Small intestine (tissue), 7 donors: Measurements from ENCODE around the gene CDH8. TPM values are rescaled to one million over a fixed set of nuclear protein-coding genes. Genes with fewer than 3 reads are reported as not detected.
"Not testable (repeated sequence)": the region's sequence is repeated elsewhere in the genome, so short reads cannot be mapped to it uniquely, and the experiment has no call there.

ENCODE experiments used
- DNase-seq, 2 donors: peaks; one replicate each; pipeline versions ENCODE4 v3.0.0 to v3.0.0-alpha.2; 2013
- FAIRE-seq: peaks from 2 replicates; lab custom pipeline; 2012; peaks lifted over from hg19 to GRCh38; lab: Jason Lieb, UNC
- H3K27ac ChIP-seq, 3 donors: one replicate each; pipeline ENCODE4 v1.5.1; 2013; ENCODE audit warnings: low read length in 2 of 3, mild to moderate bottlenecking in 2 of 3, control low read depth in 1 of 3, inconsistent platforms in 1 of 3, low read depth in 1 of 3, moderate library complexity in 1 of 3
- H3K27me3 ChIP-seq, 3 donors: one replicate each; pipeline ENCODE4 v1.6.1; 2013; ENCODE audit warnings: low read length in 3 of 3, inconsistent platforms in 1 of 3; ENCODE audit not compliant: control insufficient read depth in 3 of 3, insufficient read depth in 3 of 3
- H3K36me3 ChIP-seq, 3 donors: one replicate each; pipeline ENCODE4 v1.6.1; 2013; ENCODE audit warnings: low read length in 3 of 3, inconsistent platforms in 1 of 3, low read depth in 1 of 3, mild to moderate bottlenecking in 1 of 3, moderate library complexity in 1 of 3; ENCODE audit not compliant: control insufficient read depth in 3 of 3, insufficient read depth in 2 of 3
- H3K4me1 ChIP-seq, 3 donors: one replicate each; pipeline ENCODE4 v1.6.1; 2013; ENCODE audit warnings: low read length in 2 of 3, inconsistent platforms in 1 of 3, low read depth in 1 of 3, mild to moderate bottlenecking in 1 of 3, moderate library complexity in 1 of 3; ENCODE audit not compliant: control insufficient read depth in 3 of 3, insufficient read depth in 2 of 3
- H3K4me3 ChIP-seq, 3 donors: one replicate each; pipeline ENCODE4 v1.5.1; 2013; ENCODE audit warnings: low read length in 3 of 3, control low read depth in 1 of 3, inconsistent platforms in 1 of 3, low read depth in 1 of 3, mild to moderate bottlenecking in 1 of 3, moderate library complexity in 1 of 3
- H3K9me3 ChIP-seq, 2 donors: one replicate each; pipeline ENCODE4 v1.6.1; 2013; ENCODE audit warnings: low read depth in 1 of 2, low read length in 1 of 2; ENCODE audit not compliant: control insufficient read depth in 2 of 2, insufficient read depth in 1 of 2
- WGBS, 3 donors: extraction: QIAGEN DNeasy Blood & Tissue Kit; methylation state at CpG; one replicate each; pipeline ENCODE4 v1.1.7; 2013; 5-methylcytosine and 5-hydroxymethylcytosine counted together
- polyA plus RNA-seq, 4 donors: library from polyadenylated mRNA; stranded (reverse) in 3 of 4; unstranded in 1 of 4; fragments of 200-250 nt in 3 of 4; fragments of 120-200 nt in 1 of 4; gene quantifications; one replicate each; pipeline versions ENCODE4 v1.2.1 to v1.2.3, GENCODE V29; 2013
- donor health status: healthy with polysubstance abuse.
- donor health status: control.
- donor health status: control.
- donor health status: Bipolar disorder and iron deficiency.
- donor health status: healthy.

The CDH8 gene
- polyA plus RNA-seq, 4 donors, result 1.1 TPM; not detected in 2

- no peak for FAIRE-seq
These were observed 215.4 kb downstream of the CDH8 start for GRCh38 chr16:61820820-61821219.

GRCh38 chr16:61820398-61820797 lies 215.8 kb downstream of the CDH8 start:
- Histone ChIP-seq H3K36me3 (no peaks in the 10 kb centered on the region), H3K27ac (no peak overlapping the region), H3K4me3 (no peak overlapping the region), H3K27me3 (no peaks in the 10 kb centered on the region), H3K9me3 (no peaks in the 10 kb centered on the region), H3K4me1 (no peaks in the 10 kb centered on the region)
- DNase-seq, result no peak
- FAIRE-seq, result no peak

More at GRCh38 chr16:61820820-61821219, 215.4 kb downstream of the CDH8 start:
- Histone ChIP-seq H3K4me1 (no peaks in the 10 kb centered on the region), H3K36me3 (no peaks in the 10 kb centered on the region), H3K27me3 (no peaks in the 10 kb centered on the region), H3K4me3 (no peak overlapping the region), H3K9me3 (no peaks in the 10 kb centered on the region), H3K27ac (no peak overlapping the region)
- no peak for DNase-seq
- WGBS, 3 donors, result 76 to 92% (median 78%) methylated on average over 2 of the region's 2 CpGs

GRCh38 chr16:61818850-61819249 lies 217.4 kb downstream of the CDH8 start:
- Histone ChIP-seq H3K27ac (no peak overlapping the region), H3K4me3 (no peak overlapping the region), H3K4me1 (no peaks in the 10 kb centered on the region), H3K27me3 (no peaks in the 10 kb centered on the region), H3K36me3 (no peaks in the 10 kb centered on the region), H3K9me3 (no peaks in the 10 kb centered on the region)
- no peak for FAIRE-seq
- WGBS, 3 donors, result 83 to 85% (median 83%) methylated on average over 1 of the region's 1 CpG
- no peak for DNase-seq

- H3K36me3 ChIP-seq, result no peaks in the 10 kb centered on the region
- WGBS, 3 donors, result 50 to 71% (median 55%) methylated on average over 8 of the region's 8 CpGs
- FAIRE-seq (no peak), DNase-seq (no peak)
- no peaks in the 10 kb centered on the region for H3K27me3 ChIP-seq
- no peaks in the 10 kb centered on the region for H3K4me1 ChIP-seq
- no peaks in the 10 kb centered on the region for H3K9me3 ChIP-seq
- H3K27ac ChIP-seq, result no peak overlapping the region
- H3K4me3 ChIP-seq, result no peak overlapping the region
These were observed 218.5 kb downstream of the CDH8 start for GRCh38 chr16:61817583-61818278.

GRCh38 chr16:61814726-61815347 lies 221.4 kb downstream of the CDH8 start:
- FAIRE-seq, result no peak
- Histone ChIP-seq H3K4me3 (no peak overlapping the region), H3K27me3 (no peaks in the 10 kb centered on the region), H3K27ac (no peak overlapping the region), H3K9me3 (no peaks in the 10 kb centered on the region), H3K4me1 (no peaks in the 10 kb centered on the region), H3K36me3 (no peaks in the 10 kb centered on the region)
- DNase-seq, result no peak

- 84 to 90% (median 89%) methylated on average over 8 of the region's 8 CpGs for WGBS, 3 donors
- H3K36me3 ChIP-seq, result no peaks in the 10 kb centered on the region
- H3K9me3 ChIP-seq, result no peaks in the 10 kb centered on the region
- H3K27me3 ChIP-seq, result no peaks in the 10 kb centered on the region
- no peak overlapping the region for H3K27ac ChIP-seq
- no peaks in the 10 kb centered on the region for H3K4me1 ChIP-seq
- DNase-seq (no peak), FAIRE-seq (no peak)
- H3K4me3 ChIP-seq, result no peak overlapping the region
These were observed 222.9 kb downstream of the CDH8 start for GRCh38 chr16:61813339-61813738.

- H3K27me3 ChIP-seq, result no peaks in the 10 kb centered on the region
- DNase-seq (no peak), FAIRE-seq (no peak)
- no peaks in the 10 kb centered on the region for H3K9me3 ChIP-seq
- no peaks in the 10 kb centered on the region for H3K36me3 ChIP-seq
- H3K4me1 ChIP-seq, result no peaks in the 10 kb centered on the region
- H3K27ac ChIP-seq, result no peak overlapping the region
- H3K4me3 ChIP-seq, result no peak overlapping the region
These were observed 224.0 kb downstream of the CDH8 start for GRCh38 chr16:61812251-61812650.

- FAIRE-seq (no peak), DNase-seq (no peak)
- Histone ChIP-seq H3K4me3 (no peak overlapping the region), H3K4me1 (no peaks in the 10 kb centered on the region), H3K27ac (no peak overlapping the region), H3K36me3 (no peaks in the 10 kb centered on the region), H3K9me3 (no peaks in the 10 kb centered on the region), H3K27me3 (no peaks in the 10 kb centered on the region)
- 67 to 88% (median 79%) methylated on average over 3 of the region's 3 CpGs for WGBS, 3 donors
These were observed 228.7 kb downstream of the CDH8 start for GRCh38 chr16:61807551-61807950.

GRCh38 chr16:61801217-61801616 lies 235.0 kb downstream of the CDH8 start:
- not testable (repeated sequence) for H3K4me1 ChIP-seq, FAIRE-seq, H3K4me3 ChIP-seq, H3K9me3 ChIP-seq, DNase-seq, H3K27me3 ChIP-seq, H3K27ac ChIP-seq, H3K36me3 ChIP-seq
- WGBS, 3 donors, result 96 to 97% (median 97%) methylated on average over 6 to 7 of the region's 10 CpGs
